HEK293 (cell line): ENCODE results near the gene ZER1.

Source experiments
- HOXC10 ChIP-seq: sonication (generic); formaldehyde crosslinking; IDR thresholded peaks from 2 replicates; pipeline ENCODE4 v1.8.1; 2023; ENCODE audit warnings: mild to moderate bottlenecking, missing genetic modification reagents
- KLF1 ChIP-seq: fragments of 450-650 bp; formaldehyde crosslinking; IDR thresholded peaks from 2 replicates; pipeline ENCODE4 v1.5.1; 2016; ENCODE audit warnings: missing biosample characterization, missing genetic modification characterization
- SCRT2 ChIP-seq: fragments of 450-650 bp; formaldehyde crosslinking; IDR thresholded peaks from 2 replicates; pipeline ENCODE4 v1.5.1; 2016; ENCODE audit warnings: missing biosample characterization, missing genetic modification characterization
- SP3 ChIP-seq: fragments of 450-650 bp; formaldehyde crosslinking; IDR thresholded peaks from 2 replicates; pipeline ENCODE4 v1.5.1; 2016; ENCODE audit warnings: missing biosample characterization, missing genetic modification characterization
- YY2 ChIP-seq: fragments of 450-650 bp; formaldehyde crosslinking; IDR thresholded peaks from 2 replicates; pipeline ENCODE4 v1.5.1; 2016; ENCODE audit warnings: missing biosample characterization, missing genetic modification characterization
- ZBTB1 ChIP-seq: fragments of 450-650 bp; formaldehyde crosslinking; IDR thresholded peaks from 2 replicates; pipeline ENCODE4 v1.5.1; 2016; ENCODE audit warnings: missing biosample characterization, missing genetic modification characterization
- ZBTB11 ChIP-seq: fragments of 450-650 bp; formaldehyde crosslinking; conservative IDR thresholded peaks from 2 replicates; pipeline ENCODE4 v1.5.1; 2016; ENCODE audit warnings: low read depth, missing biosample characterization, missing genetic modification characterization
- ZBTB20 ChIP-seq: fragments of 450-650 bp; formaldehyde crosslinking; IDR thresholded peaks from 2 replicates; pipeline ENCODE4 v1.5.1; 2016; ENCODE audit warnings: missing biosample characterization, missing genetic modification characterization
- ZBTB48 ChIP-seq: fragments of 450-650 bp; formaldehyde crosslinking; IDR thresholded peaks from 2 replicates; pipeline ENCODE4 v1.5.1; 2016; ENCODE audit warnings: missing biosample characterization, missing genetic modification characterization
- ZEB2 ChIP-seq: fragments of 450-650 bp; formaldehyde crosslinking; IDR thresholded peaks from 2 replicates; pipeline ENCODE4 v1.5.1; 2016; ENCODE audit warnings: missing biosample characterization, missing genetic modification characterization
- ZFP69B ChIP-seq: fragments of 450-650 bp; formaldehyde crosslinking; IDR thresholded peaks from 2 replicates; pipeline ENCODE4 v1.5.1; 2016; ENCODE audit warnings: missing biosample characterization, missing genetic modification characterization
- ZNF121 ChIP-seq: fragments of 450-650 bp; formaldehyde crosslinking; IDR thresholded peaks from 2 replicates; pipeline ENCODE4 v1.5.1; 2016; ENCODE audit warnings: missing biosample characterization, missing genetic modification characterization
- ZNF184 ChIP-seq: fragments of 450-650 bp; IDR thresholded peaks from 2 replicates; pipeline ENCODE4 v1.5.1; 2018; ENCODE audit warnings: missing biosample characterization, mild to moderate bottlenecking, missing genetic modification characterization
- ZNF560 ChIP-seq: fragments of 450-650 bp; formaldehyde crosslinking; IDR thresholded peaks from 2 replicates; pipeline ENCODE4 v1.5.1; 2017; ENCODE audit warnings: missing biosample characterization, missing genetic modification characterization, borderline replicate concordance
- ZNF600 ChIP-seq: fragments of 450-650 bp; formaldehyde crosslinking; IDR thresholded peaks from 2 replicates; pipeline ENCODE4 v1.5.1; 2016; ENCODE audit warnings: missing biosample characterization, missing genetic modification characterization
- ZNF610 ChIP-seq: fragments of 450-650 bp; formaldehyde crosslinking; IDR thresholded peaks from 2 replicates; pipeline ENCODE4 v1.5.1; 2016; ENCODE audit warnings: missing biosample characterization, missing genetic modification characterization, borderline replicate concordance
- ZNF785 ChIP-seq: fragments of 450-650 bp; formaldehyde crosslinking; IDR thresholded peaks from 2 replicates; pipeline ENCODE4 v1.5.1; 2016; ENCODE audit warnings: missing biosample characterization, missing genetic modification characterization
- ZNF843 ChIP-seq: fragments of 450-650 bp; formaldehyde crosslinking; IDR thresholded peaks from 2 replicates; pipeline ENCODE4 v1.5.1; 2016; ENCODE audit warnings: missing biosample characterization, missing genetic modification characterization
- TF ChIP-seq, protein P1 (sequence below): fragments of 450-650 bp; formaldehyde crosslinking; IDR thresholded peaks from 2 replicates; pipeline ENCODE4 v1.5.1; 2016; ENCODE audit warnings: missing biosample characterization, missing genetic modification characterization
- TF ChIP-seq, protein P2 (sequence below): fragments of 450-650 bp; formaldehyde crosslinking; IDR thresholded peaks from 2 replicates; pipeline ENCODE4 v1.5.1; 2016; ENCODE audit warnings: missing biosample characterization, missing genetic modification characterization, low read depth
- TF ChIP-seq, protein P3 (sequence below): fragments of 450-650 bp; formaldehyde crosslinking; IDR thresholded peaks from 2 replicates; pipeline ENCODE4 v1.5.1; 2016; ENCODE audit warnings: missing biosample characterization, missing genetic modification characterization
- TF ChIP-seq, protein P4 (sequence below): fragments of 450-650 bp; formaldehyde crosslinking; IDR thresholded peaks from 2 replicates; pipeline ENCODE4 v1.5.1; 2016; ENCODE audit warnings: missing biosample characterization, missing genetic modification characterization

Gene ZER1

DNA sequence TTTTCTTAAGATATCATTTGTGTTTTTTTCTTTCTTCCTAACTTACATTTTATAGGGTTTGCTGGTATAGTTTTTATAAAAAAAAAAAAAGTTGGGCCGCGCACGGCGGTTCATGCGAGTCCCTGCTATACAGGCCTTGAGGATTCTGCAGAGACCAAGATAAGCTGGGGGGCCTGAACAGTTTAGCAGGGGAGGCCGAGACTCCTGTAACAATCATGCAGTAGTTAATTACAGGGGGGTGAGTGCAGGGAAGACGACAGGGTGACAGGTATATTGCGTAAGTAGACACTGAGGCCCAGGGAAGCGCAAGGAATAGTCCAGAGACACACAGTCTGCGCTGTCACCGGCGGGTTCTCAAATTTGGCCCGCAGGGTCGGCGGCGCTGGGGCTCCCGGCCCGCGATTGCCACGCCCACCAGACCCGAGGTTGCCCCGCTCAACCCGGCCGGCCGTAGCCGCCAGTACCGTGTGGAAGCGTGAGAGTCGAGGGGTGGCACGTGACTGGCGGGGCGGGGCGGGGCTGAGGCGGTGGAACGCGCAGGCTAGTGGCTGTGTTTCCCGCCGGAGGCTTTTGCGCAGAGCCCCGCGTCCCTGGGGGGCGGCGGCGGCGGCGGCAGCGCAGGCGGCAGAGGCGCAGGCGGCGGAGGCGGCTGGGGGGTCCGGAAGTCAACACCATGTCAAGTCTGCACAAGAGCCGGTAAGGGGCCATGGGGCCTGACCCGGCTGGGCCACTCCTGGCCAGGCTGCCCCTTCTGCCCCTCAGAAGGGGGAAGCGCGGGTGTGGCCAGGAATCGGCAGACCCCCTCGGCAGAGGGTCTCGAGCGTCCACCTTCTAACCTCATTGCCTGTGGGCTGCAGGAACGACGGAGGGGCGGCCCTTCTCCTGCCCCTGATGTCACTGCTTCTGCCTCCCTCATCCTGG, 15.2 kb upstream of the ZER1 start, which contains the start of gene TBC1D13 (continued):
- TF ChIP-seq ZBTB11 (tag by site-specific recombination) (peak; percentile 99), ZBTB1 (tag by site-specific recombination) (0 out of 2 replicates have a peak, but pooled peaks have one; percentile 57), ZNF560 (tag by site-specific recombination) (peak; percentile 78), ZNF843 (tag by site-specific recombination) (peak; percentile 42; the same call in 1 of the 2 replicates), ZBTB20 (peak; percentile 79; the same call in 1 of the 2 replicates), YY2 (0 out of 2 replicates have a peak, but pooled peaks have one; percentile 44), ZNF610 (tag by site-specific recombination) (0 out of 2 replicates have a peak, but pooled peaks have one; percentile 51), ZNF600 (peak; percentile 64; the same call in 1 of the 2 replicates), ZNF785 (tag by site-specific recombination) (0 out of 2 replicates have a peak, but pooled peaks have one; percentile 45), ZFP69B (tag by site-specific recombination) (peak; percentile 81), ZEB2 (tag by site-specific recombination) (peak; percentile 92), ZNF121 (tag by site-specific recombination) (peak; percentile 78), KLF1 (peak; percentile 90), SCRT2 (tag by site-specific recombination) (peak; percentile 60; the same call in 1 of the 2 replicates), ZNF184 (tag by site-specific recombination) (0 out of 2 replicates have a peak, but pooled peaks have one; percentile 63), ZBTB48 (tag by site-specific recombination) (peak; percentile 80), SP3 (tag by site-specific recombination) (peak; percentile 86), HOXC10 (peak; percentile 91; the same call in 1 of the 2 replicates)
- TF ChIP-seq, protein P1, sequence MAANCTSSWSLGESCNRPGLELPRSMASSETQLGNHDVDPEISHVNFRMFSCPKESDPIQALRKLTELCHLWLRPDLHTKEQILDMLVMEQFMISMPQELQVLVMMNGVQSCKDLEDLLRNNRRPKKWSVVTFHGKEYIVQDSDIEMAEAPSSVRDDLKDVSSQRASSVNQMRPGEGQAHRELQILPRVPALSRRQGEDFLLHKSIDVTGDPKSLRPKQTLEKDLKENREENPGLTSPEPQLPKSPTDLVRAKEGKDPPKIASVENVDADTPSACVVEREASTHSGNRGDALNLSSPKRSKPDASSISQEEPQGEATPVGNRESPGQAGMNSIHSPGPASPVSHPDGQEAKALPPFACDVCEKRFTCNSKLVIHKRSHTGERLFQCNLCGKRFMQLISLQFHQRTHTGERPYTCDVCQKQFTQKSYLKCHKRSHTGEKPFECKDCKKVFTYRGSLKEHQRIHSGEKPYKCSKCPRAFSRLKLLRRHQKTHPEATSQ (tag by site-specific recombination) = peak; percentile 94; the same call in 1 of the 2 replicates
- TF ChIP-seq, protein P2, sequence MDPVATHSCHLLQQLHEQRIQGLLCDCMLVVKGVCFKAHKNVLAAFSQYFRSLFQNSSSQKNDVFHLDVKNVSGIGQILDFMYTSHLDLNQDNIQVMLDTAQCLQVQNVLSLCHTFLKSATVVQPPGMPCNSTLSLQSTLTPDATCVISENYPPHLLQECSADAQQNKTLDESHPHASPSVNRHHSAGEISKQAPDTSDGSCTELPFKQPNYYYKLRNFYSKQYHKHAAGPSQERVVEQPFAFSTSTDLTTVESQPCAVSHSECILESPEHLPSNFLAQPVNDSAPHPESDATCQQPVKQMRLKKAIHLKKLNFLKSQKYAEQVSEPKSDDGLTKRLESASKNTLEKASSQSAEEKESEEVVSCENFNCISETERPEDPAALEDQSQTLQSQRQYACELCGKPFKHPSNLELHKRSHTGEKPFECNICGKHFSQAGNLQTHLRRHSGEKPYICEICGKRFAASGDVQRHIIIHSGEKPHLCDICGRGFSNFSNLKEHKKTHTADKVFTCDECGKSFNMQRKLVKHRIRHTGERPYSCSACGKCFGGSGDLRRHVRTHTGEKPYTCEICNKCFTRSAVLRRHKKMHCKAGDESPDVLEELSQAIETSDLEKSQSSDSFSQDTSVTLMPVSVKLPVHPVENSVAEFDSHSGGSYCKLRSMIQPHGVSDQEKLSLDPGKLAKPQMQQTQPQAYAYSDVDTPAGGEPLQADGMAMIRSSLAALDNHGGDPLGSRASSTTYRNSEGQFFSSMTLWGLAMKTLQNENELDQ (tag by site-specific recombination) = no peak
- TF ChIP-seq, protein P3, sequence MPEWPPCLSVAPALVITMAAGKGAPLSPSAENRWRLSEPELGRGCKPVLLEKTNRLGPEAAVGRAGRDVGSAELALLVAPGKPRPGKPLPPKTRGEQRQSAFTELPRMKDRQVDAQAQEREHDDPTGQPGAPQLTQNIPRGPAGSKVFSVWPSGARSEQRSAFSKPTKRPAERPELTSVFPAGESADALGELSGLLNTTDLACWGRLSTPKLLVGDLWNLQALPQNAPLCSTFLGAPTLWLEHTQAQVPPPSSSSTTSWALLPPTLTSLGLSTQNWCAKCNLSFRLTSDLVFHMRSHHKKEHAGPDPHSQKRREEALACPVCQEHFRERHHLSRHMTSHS (tag by site-specific recombination) = no peak
- TF ChIP-seq, protein P4, sequence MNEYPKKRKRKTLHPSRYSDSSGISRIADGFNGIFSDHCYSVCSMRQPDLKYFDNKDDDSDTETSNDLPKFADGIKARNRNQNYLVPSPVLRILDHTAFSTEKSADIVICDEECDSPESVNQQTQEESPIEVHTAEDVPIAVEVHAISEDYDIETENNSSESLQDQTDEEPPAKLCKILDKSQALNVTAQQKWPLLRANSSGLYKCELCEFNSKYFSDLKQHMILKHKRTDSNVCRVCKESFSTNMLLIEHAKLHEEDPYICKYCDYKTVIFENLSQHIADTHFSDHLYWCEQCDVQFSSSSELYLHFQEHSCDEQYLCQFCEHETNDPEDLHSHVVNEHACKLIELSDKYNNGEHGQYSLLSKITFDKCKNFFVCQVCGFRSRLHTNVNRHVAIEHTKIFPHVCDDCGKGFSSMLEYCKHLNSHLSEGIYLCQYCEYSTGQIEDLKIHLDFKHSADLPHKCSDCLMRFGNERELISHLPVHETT = peak; percentile 80; the same call in 1 of the 2 replicates
